Stimulated activated CD8-positive, alpha-beta memory T cell treated with anti-CD3 and anti-CD28 coated beads, Interleukin-4, amount 100 ng/mL, for 24 hours (primary cell): ENCODE data around the gene NLE1.
"Not testable (repeated sequence)": the region's sequence is repeated elsewhere in the genome, so short reads cannot be mapped to it uniquely, and the experiment has no call there.

ENCODE experiments used
- DNase-seq: peaks from one replicate; pipeline ENCODE4 v3.0.0-alpha.2; 2020; ENCODE audit warnings: low read depth

Gene NLE1

GRCh38 chr17:35141681-35142466 is at the start of gene NLE1:
TSS of gene NLE1 (minus strand) at chr17:35142303. CDS start at chr17:35142275, 28 bp downstream.
- peak; percentile 80 for DNase-seq

GRCh38 chr17:35191001-35191695 is 49.0 kb upstream of the NLE1 start:
- DNase-seq, result no peak

GRCh38 chr17:35189291-35189690 is 47.2 kb upstream of the NLE1 start:
- no peak for DNase-seq

- no peak for DNase-seq
Measured at GRCh38 chr17:35188111-35188510, 46.0 kb upstream of the NLE1 start.

- DNase-seq, result no peak
Measured at GRCh38 chr17:35187481-35187880, 45.4 kb upstream of the NLE1 start.

- DNase-seq, result no peak
Measured at GRCh38 chr17:35185849-35186248, 43.7 kb upstream of the NLE1 start.

- DNase-seq, result no peak
Measured at GRCh38 chr17:35184274-35184673, 42.2 kb upstream of the NLE1 start.

- DNase-seq, result no peak
Measured at GRCh38 chr17:35183332-35183731, 41.2 kb upstream of the NLE1 start.

GRCh38 chr17:35179379-35179778 is 37.3 kb upstream of the NLE1 start:
- DNase-seq, result not testable (repeated sequence)

- DNase-seq, result no peak
Measured at GRCh38 chr17:35176897-35177296, 34.8 kb upstream of the NLE1 start.

- DNase-seq, result no peak
Measured at GRCh38 chr17:35175638-35176415, 33.7 kb upstream of the NLE1 start.

GRCh38 chr17:35174835-35175334 is 32.8 kb upstream of the NLE1 start:
- no peak for DNase-seq

- DNase-seq, result not testable (repeated sequence)
Measured at GRCh38 chr17:35172321-35172720, 30.2 kb upstream of the NLE1 start.

- no peak for DNase-seq
Measured at GRCh38 chr17:35171834-35172233, 29.7 kb upstream of the NLE1 start.

GRCh38 chr17:35170968-35171771 is 29.1 kb upstream of the NLE1 start:
- DNase-seq, result no peak

GRCh38 chr17:35169835-35170363 is 27.8 kb upstream of the NLE1 start:
- DNase-seq, result no peak

GRCh38 chr17:35167666-35168065 is 25.6 kb upstream of the NLE1 start:
- no peak for DNase-seq

GRCh38 chr17:35167046-35167445 is 24.9 kb upstream of the NLE1 start:
- DNase-seq, result no peak

GRCh38 chr17:35166526-35166925 is 24.4 kb upstream of the NLE1 start:
- DNase-seq, result no peak

GRCh38 chr17:35164716-35165115 is 22.6 kb upstream of the NLE1 start:
- no peak for DNase-seq

- DNase-seq, result no peak
Measured at GRCh38 chr17:35163886-35164285, 21.8 kb upstream of the NLE1 start.
